CD4-positive, alpha-beta T cell treated with Interleukin-12 subunit alpha and Interleukin-12 subunit beta, for 1 hour (primary cell): Measurements from ENCODE around the gene CYP11A1.

ENCODE experiments used
- DNase-seq: peaks from one replicate; pipeline ENCODE4 v3.0.0-alpha.2; 2020

The CYP11A1 gene

DNA sequence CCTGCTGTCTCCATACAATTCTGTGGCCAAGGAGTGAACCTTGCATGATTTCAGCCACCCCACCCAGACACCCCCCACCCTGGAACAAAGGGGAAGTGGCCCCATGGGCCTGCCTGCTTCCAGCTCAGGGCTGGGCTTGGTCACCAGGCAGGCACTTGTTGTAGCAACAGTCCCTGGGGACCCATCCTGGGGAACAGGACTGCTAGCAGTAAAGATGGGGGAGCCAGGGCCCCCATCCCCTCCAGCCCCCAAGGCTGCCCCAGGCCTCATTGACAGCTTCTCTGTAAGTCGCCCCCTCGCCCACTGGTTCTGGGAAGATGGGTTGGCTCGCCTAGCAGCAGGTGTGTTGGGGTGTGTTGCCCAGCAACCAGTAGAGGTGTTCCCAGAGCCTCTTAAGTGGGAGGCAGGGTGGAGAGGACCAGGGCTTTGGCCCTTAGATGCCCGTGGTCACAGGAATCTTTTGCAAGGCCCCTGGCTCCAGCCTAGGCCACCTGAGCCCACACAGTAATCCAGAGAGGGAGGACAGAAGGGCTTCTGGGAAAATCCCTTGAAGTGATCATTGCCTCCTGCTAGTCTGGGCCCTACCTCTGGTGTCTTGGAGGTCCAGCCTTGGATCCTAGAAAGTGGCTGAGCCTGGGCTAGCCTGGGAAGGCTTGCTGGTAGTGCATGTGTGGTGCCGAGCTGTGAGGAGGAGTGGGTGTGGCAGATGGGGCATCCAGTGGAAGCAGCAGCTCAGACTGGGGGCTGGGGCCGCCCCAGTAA is 48.9 kb downstream of the CYP11A1 start:
- no peak for DNase-seq

DNA sequence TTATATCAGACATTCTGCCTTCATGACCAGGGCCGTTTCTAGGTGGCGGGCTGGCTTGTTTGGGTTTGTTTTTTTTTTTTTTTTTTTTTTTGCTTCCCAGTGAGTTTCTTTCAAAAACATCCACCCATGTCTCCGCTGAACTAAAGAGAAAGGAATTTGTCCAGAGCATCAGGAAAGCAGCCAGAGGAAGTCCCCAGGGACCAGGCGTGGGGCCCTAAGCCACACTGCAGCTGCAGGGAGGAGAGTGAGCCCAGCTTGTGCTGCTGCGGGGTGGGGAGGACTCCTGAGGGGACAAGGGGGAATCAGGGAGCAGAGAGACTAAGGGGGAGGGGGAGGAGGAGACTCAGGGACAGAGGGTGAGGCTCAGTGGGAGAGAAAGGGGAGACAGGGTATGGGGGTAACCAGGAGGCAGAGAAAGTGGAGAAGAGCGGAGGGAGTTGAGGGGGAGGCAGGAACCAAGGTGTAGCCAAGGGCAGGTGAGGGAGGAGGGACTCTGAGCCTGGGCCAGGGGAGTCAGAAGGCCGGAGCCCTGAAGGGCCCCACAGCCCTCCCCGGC is 49.5 kb downstream of the CYP11A1 start:
- no peak for DNase-seq

DNA sequence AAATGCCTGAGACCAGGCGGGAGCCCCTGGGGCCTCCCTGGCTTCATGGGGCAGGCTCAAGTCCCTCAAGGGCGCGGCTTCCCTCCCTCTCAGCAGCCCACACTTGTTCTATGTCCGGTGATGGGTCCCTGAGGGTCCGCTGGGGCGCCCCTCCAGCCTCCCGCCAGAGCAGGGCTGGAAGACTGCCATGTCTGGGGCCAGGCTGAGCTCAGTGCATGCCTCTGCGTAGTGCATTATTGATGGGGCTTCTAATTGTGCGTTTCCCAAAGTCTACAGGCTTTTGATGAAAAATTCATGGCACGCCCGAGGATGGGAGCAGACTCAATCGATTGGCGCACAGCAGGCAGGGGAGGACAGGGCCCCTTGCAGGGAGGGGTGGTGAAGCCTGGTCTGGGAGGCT is 51.3 kb downstream of the CYP11A1 start:
- DNase-seq: no peak

DNA sequence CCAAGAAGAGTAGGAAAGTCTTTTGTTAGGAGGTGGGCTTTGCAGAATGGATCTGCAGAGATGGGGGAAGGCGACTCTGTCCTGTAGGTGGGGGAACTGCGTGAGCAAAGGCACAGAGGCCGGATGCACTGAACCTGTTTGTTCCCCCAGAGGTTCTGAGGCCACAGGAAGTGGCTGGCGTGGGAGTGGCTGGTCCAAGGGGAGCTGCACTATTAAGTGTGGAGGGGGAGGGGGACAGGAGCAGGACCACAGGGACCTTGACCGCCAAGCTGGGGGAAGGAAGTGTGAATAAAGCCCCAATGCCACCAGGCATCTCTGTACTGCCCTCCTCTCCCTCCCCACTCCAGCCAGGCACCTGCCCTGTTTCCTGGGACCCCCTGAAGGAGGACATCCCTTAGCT is 51.8 kb downstream of the CYP11A1 start:
- DNase-seq: no peak

DNA sequence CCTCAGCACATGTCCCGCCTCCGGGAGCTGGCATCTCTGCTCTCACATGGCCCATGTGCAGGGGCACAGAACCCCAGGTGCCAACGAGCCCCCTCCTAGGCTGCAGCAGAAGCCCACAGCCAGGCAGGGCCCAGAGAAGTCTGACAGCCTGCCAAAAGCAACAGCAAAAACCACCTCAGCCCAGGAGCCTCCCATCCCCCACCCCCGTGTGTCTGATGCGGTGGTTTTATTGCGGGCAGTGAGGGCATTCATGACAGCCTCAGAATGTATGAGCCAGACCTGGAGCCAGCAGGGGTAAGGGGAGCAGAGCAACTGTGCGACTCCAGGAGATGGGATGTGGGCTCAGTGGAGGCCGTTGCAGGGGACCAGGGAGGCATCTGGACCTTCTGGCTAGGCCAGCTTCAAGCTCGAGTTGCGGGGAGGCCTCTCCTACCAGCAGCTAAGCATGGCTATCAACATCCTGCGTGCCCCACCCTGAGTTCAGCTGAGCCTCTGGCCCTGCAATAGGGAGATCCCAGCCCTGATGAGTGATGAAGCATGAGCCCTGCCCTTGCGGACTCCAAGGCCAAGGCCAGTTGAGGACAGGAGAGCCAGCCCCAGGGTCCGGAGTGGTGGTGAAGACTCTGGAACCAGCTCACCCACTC is 52.5 kb downstream of the CYP11A1 start:
- DNase-seq: peak; percentile 6

DNA sequence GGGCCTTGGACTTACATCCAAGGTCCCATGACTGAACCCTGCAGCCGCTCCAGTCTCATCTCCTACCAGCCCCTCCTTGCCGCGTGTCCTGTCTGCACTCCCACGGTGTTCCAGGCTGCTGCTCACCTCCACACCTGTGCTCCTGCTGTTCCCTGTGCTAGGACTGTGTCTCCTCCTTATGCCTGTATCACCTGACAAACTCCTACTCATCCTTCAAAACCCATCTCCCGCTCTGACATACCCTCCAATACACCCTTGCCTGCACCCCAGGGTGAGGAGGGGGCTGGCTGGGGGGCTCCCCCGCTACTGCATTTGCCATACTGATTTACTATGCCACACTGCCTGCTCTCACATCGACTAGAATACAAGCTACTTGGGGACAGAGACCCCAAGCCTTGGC is 53.6 kb downstream of the CYP11A1 start:
- DNase-seq: no peak

DNA sequence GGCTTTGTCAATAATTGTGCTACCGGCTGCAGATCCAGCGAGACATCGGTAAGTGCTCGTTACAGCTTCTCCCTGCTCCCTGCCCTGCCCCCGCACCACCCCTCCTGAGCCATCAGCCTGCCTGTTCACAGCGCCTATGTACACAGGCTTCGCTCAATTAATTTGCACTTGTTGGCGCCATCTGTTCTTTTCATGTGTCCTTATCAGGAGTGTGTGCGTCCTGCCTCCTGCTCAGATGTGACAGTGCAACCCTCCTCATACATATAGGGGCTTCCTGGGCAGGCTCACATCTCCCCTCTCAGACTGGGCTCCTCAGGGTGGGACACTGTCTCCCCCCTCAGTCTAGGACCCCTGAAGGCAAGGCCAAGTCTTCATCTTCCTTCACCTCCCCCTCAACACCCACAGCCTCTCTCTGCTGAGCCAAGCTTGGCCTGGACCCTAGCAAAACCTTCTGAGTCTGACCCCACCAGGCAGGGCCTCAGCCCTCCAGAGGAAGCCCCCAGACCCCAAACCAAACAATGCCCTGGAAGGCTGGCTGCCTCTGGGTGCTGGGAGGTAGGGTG is 54.9 kb downstream of the CYP11A1 start:
- DNase-seq: no peak

DNA sequence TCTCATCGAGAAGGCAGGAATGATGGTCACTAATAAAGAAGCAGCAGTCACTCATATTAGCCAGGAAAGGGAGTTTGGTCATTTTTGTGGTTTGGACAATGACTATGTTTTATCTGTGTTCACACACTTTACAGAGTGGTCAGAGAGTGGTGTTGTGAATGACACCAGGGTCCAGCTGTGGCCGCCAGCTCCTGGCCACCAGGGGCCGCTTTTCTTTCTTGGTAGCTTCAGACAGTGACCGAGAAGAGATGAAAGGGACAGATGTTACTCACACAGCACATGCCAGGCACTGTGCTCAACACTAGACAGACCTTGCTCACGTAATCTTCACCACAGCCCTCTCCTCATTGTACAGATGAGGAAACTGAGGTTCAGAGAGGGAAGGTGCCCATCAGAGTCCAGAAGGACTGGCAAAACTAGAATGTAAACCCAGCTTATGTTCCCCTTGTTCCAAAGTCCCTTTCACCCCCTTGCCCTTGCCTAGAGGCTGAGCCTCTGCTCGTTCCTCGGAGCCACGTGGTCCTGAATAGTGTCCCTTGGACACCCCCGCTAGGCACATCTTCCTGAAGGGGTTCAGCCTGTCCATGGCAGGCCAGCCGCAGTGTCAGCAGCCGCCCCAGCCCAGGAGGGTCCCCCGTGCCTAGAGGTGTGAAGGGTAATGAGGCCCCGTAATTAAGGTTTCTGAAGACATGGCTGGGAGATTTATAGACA is 55.6 kb downstream of the CYP11A1 start:
- DNase-seq: no peak

DNA sequence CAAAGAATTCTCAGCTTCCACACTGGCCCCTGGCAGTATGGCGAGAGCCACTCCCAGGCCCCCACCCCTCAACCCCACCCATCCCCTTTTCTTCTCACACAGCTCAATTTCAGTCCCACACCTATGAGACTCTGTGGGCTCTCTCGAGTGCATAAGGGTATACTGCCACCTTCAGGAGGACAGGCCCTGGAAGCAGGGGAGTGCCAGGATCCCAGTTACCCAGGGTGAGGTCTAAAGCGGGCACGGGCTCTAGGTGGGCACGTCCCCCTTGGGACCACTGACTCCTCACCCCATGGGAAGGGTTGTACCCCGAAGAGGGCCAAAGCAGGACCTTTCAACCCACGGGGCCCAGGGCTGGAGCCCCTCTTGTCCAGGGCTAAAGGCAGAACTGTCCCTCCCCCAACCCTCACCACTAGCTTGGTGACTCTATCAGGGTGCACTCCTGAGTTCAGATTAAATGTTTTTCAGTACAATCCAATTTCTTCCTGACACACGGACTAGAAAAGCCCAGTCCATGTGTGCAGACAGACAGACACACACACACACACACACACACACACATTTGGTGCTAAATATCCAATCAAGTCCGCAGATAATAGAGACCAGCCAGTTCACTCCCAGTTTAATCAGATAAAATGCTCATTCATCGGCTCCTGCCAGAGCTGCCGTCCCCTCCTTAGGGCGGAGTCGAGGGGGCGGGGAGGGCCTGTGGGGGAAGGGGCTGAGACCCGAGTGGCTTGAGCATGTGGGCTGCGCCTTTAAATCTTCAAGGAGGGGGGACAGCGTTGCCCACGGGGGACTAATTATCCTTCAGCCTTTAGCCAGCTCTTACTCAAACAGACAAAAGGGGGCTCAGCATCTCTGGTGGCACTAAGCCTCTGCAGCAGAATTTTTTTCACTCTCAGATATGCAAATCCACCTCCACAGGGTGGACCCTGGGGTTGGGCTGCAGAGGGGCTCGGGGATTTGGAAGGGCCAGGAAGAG is 59.3 kb downstream of the CYP11A1 start:
- DNase-seq: peak; percentile 26

DNA sequence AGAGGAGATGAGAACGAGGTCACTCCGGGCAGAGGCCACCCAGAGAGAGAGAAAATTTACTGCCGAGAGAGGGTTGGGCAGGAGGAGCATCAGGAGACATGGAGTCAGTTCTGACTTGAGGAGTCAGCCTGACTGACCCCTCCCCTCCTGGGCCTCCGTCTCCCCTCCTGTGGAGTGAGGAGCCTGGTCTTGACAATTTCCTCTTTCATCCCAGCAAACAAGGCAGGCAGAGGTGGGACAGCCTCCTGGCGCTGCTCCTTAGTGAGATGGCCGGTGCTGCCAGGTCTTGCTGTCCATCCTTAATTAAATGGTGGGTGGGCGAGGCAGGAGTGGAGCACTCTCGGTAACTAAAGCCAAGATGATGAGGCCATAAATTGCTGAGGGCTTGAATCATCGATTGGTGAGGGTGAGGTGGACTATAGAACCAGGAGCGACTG is 60.6 kb downstream of the CYP11A1 start:
- no peak for DNase-seq

DNA sequence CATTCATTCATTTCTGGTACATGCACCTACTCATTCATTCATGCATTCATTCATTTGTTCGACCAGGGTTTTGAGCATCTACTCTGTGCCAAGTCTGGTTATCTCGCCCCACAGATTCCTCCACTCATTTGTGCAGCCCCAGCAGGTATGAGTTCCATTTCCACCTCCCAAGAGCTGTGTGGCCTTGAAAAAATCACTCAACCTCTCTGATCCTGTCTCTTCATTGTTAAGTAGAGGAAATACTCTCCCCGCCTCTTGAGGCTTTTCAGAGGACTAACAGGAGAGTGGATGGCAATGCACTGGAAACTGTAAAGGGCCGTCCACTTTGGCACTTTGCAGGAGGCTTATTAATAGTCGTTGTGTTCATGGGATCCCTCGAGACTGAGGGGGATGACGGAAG is 61.8 kb downstream of the CYP11A1 start:
- no peak for DNase-seq

DNA sequence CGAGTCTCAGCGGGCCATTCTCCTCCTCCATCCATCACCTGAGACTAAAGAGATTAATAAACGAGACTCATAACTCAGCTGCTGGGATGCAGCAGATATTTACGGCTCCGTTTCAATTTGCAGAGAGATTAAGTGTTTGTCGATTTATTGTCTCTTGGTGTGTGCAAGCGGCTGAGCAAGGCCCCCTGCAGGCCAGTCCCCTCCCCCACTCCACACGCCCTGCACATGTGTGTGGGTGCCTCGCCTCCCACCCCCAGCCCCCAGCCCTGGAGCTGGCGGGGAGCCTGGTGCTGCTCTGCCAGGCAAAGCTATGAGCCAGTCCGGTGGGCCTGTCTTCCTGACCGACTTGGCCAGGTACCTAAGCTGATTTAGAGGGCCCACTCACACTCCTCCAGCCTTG is 63.0 kb downstream of the CYP11A1 start:
- no peak for DNase-seq

DNA sequence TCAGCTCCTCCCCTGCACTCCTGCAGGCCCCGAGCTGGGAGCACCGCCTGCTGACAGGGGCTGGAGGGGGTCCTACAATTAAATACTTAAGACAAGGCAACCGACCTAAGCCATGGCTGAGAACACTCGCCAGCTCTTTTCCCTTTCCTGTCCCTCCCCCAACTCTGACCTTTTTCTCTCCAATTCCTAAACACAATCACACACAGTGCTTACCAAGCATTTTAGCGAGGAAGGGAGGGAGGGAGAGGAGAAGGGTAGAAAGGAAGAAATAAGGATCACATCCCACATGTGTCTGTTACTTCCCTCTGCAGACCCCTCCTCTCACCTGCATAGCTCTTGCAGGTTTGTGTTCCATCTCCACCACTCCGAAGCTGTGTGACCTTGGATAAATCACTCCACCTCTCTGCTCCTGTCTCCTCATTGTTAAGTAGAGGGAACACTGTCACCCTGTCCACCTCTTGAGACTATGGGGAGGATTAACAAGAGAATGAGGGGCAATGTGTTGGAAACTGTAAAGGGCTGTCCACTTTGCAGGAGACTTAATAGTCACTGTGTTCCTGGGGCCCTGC is 63.6 kb downstream of the CYP11A1 start:
- no peak for DNase-seq

DNA sequence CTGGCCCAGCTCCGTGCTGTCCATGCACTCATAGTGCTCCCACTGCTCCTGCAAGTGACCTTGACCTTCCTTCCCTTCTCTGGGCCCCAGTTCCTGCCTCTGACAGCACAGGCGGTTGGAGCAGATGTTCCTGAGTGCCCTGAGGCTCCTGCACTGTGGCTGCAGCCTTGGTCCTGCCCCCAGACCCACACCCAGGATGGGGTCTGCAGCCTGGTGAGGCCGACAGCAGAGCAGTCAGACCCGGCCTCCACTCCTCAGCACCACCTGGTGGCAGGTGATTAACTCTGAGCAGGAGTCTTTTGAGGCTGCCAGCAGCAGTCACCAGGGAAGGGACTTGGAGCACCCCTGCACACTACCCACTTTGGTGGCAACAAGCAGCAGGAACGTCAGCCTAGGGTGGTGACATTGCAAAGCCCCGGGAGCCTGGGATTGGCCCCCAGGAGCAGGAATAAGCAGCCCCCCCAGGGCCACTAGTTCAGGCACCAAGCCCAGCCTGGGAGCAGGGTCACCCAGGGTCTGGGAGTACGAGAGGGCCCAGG is 64.6 kb downstream of the CYP11A1 start:
- DNase-seq: peak; percentile 21

DNA sequence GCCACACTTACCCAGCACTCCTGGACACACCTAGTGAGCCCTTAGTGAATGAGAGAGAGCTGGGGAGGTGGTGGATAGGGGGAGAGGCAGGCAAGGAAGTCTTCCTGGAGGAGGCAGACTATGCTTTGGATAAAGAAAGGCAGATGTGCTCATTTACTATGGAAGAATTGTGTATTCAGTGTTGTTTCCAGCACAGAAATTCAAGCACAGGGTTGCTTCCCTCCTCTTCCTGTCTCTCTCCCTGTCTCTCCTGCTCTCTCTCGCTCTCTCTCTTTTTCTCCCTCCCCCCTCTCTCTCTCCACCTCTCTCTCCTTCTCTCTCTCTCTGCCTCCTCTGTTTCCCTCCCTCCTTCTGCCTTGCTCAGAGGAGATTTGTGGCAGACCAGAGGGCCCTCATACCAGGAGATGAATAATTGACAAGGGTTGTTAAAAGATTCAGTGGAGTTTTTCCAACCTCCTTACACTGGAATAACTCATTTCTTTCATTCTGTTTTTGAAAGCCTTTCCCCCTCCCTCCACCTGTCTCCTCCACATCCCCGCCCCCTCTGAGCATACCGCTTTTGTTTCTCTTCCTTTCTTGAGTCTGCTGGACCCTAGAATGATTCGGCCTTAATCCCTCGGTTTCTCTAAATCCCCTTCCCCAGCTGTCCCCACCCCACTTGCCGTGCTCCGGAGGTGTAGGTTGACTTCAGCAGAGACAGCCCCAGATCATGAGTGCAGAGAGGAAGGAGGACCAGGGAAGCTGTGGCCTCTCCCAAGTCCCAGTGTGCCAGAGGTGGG is 65.7 kb downstream of the CYP11A1 start:
- DNase-seq: no peak

DNA sequence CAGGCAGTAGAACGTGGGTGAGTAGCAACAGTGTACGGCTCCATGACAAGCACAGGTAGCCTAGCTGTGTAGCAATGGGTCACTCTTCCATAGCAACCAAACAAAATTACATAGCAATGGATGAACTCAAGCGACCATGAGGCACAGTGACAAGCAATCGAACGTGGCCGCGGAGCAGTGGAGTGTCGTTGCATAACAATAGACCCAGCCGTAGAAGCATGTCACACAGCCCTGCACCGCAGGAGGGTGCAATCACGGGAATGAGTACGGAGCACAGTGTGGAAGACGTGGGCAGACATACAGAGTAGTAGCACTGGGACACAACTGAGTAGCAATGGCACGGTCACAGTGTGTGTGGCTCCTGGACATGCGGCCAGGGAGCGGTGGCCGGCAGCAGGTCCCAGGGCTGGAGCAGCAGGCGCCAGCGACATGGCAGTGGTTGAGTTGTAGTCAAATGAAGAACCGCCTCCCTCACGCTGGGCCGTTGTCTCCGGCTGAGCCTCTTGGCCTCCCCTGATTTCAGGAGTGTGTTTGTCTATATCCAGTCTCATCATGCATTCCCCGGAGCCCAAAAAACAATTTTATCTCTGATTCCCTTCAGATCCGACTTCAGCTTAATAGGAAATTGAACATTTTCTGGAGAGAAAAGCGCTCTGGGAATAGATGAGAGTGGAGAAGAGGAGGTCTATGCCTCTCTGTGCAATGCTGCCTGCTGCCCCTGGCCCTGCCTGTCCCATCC is 67.2 kb downstream of the CYP11A1 start:
- no peak for DNase-seq

DNA sequence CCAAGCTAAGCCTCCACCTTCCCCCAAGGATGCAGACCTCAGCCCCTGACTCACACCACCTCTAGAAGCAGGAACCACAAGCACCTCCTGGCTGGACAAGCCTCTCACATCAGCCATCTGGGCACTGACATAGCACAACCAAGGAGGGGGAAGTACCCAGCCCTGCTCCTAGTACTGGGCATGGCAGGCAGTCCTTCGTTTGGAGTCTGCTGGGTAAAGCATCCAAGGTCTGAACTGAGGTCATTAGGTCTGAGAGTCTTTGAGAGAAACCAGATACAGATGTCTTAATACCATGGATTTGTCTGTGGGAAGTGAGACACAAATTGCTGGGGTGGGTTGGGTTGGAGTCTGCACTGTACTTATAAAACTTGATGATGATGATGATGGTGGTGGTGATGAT is 69.6 kb downstream of the CYP11A1 start:
- no peak for DNase-seq

DNA sequence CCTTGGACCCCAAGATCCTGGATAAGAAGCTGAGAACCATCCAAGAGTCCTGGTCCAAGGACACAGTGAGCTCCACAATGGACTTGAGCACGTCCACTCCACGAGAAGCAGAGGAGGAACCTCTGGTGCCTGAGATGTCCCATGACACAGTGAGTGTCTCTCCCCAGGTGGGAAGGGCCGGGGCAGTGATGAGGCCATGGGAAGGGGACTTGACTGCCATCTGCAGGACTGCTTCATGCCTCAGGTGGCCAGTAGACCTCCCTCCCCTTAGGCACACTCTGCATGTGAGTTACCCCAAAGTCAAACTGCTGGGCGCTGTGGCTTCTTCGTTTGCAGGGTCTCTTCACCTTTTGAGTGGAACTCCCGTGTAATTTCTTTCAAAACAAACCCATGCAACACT is 71.6 kb downstream of the CYP11A1 start:
- no peak for DNase-seq

DNA sequence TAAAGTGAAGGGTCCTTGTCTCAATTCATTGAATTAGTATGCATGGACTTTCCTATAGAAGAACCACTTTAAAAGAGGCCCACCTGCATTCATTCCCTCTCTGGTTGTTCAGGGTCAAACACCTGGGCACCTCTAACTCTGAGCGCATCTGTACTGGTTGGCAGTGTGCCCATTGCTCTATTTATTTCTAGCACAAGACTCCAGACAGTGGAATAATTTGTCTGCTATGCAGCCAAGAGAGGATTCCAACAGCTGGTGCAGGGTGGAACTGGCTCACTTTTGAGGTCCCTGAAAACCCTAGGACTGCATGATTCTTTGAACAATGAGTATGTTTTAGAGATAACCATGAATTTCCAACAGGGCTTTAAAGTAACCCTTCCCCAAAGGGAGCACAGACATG is 73.4 kb downstream of the CYP11A1 start:
- no peak for DNase-seq
